GM12878 (cell line): ENCODE measurements around the gene PDE6B. TPM values are rescaled to one million over a fixed set of nuclear protein-coding genes. Genes with fewer than 3 reads are reported as not detected.

ENCODE experiments used
- ATAC-seq: fragments of 200-7000 bp; cut with Tn5 transposase; 3 replicates; pipeline ENCODE4 v1.9.1; 2020; ENCODE audit warnings: mild to moderate bottlenecking, moderate library complexity
- BruUV-seq: library from RNA; stranded (reverse); fragments of 400-500 nt; replicated peaks from 2 replicates; lab custom pipeline; 2021; lab: Mats Ljungman, UMichigan
- CTCF ChIA-PET: fragments of 300-600 bp; sonication (Branson Sonifier 250); formaldehyde crosslinking; extraction: SDS; loops from one replicate; lab custom pipeline; 2021; ENCODE audit warnings: inconsistent platforms; lab: Yijun Ruan, JAX
- POLR2A ChIA-PET: fragments of 350-600 bp; formaldehyde crosslinking; extraction: SDS; loops from one replicate; lab custom pipeline; 2021; ENCODE audit warnings: inconsistent platforms; lab: Charles Lee
- RAD21 ChIA-PET: fragments of 300-600 bp; sonication (Branson Sonifier 250); formaldehyde crosslinking; loops from one replicate; lab custom pipeline; 2023; ENCODE audit warnings: antibody characterized with exemption; ENCODE audit not compliant: unreplicated experiment; lab: Charles Lee
- SMC1A ChIA-PET: fragments of 300-600 bp; sonication (Branson Sonifier 250); formaldehyde crosslinking; loops from one replicate; lab custom pipeline; 2023; ENCODE audit not compliant: unreplicated experiment, uncharacterized antibody; lab: Charles Lee
- DNase-seq: peaks from one replicate; pipeline ENCODE4 v3.0.0-alpha.2; 2011; ENCODE audit warnings: low read depth, low spot score
- FAIRE-seq: peaks from 3 replicates; lab custom pipeline; 2011; peaks lifted over from hg19 to GRCh38; lab: Jason Lieb, UNC
- H2AFZ ChIP-seq: 2 replicates; pipeline ENCODE4 v1.6.0; 2011; ENCODE audit warnings: low read depth, low read length, control low read depth; ENCODE audit not compliant: control insufficient read depth
- H3K27ac ChIP-seq: 2 replicates; pipeline ENCODE4 v1.5.1; 2011; ENCODE audit warnings: control low read depth; ENCODE audit not compliant: control insufficient read depth, insufficient read depth
- H3K27me3 ChIP-seq, 2 experiments: replicated peaks in 1 of 2; 2 replicates each; pipeline versions ENCODE4 v1.6.0 to v1.6.1; 2011; ENCODE audit warnings: low read length in 1 of 2; ENCODE audit not compliant: control insufficient read depth in 2 of 2, insufficient read depth in 2 of 2
- H3K36me3 ChIP-seq, 2 experiments: 2 replicates each; pipeline ENCODE4 v1.5.1; 2011; ENCODE audit warnings: low read length in 1 of 2; ENCODE audit not compliant: control insufficient read depth in 2 of 2, insufficient read depth in 2 of 2
- H3K4me1 ChIP-seq: 2 replicates; pipeline ENCODE4 v1.6.1; 2011; ENCODE audit warnings: mild to moderate bottlenecking, low read length, moderate library complexity, mixed read lengths; ENCODE audit not compliant: control insufficient read depth, insufficient read depth
- H3K4me2 ChIP-seq: 2 replicates; pipeline ENCODE4 v1.6.0; 2011; ENCODE audit warnings: control low read depth; ENCODE audit not compliant: control insufficient read depth, insufficient read depth
- H3K4me3 ChIP-seq: fragments of 200-600 bp; sonication (generic); 2 replicates; pipeline ENCODE4 v1.5.1; 2016
- H3K79me2 ChIP-seq: 2 replicates; pipeline ENCODE4 v1.6.0; 2011; ENCODE audit warnings: low read length; ENCODE audit not compliant: control insufficient read depth, insufficient read depth
- H3K9ac ChIP-seq: 2 replicates; pipeline ENCODE4 v1.8.0; 2011; ENCODE audit warnings: low read length, control low read depth, mixed read lengths; ENCODE audit not compliant: control insufficient read depth, insufficient read depth
- H3K9me3 ChIP-seq: replicated peaks from 3 replicates; pipeline ENCODE4 v1.5.1; 2011; ENCODE audit warnings: mild to moderate bottlenecking, low read length; ENCODE audit not compliant: control insufficient read depth, insufficient read depth
- H4K20me1 ChIP-seq: 2 replicates; pipeline ENCODE4 v1.6.0; 2011; ENCODE audit not compliant: control insufficient read depth, insufficient read depth
- ASH2L ChIP-seq: fragments of 300-600, 200-600 bp; sonication (generic); IDR thresholded peaks from 2 replicates; pipeline ENCODE4 v1.6.1; 2017; ENCODE audit warnings: low read depth, mild to moderate bottlenecking, borderline replicate concordance
- ELK1 ChIP-seq: IDR thresholded peaks from 2 replicates; pipeline ENCODE4 v1.6.1; 2012; ENCODE audit warnings: low read depth, low read length, improper control_type of control experiment
- EZH2 ChIP-seq: IDR thresholded peaks from 2 replicates; pipeline ENCODE4 v1.6.1; 2012; ENCODE audit warnings: low read depth, mild to moderate bottlenecking, control low read depth, inconsistent platforms, low read length, borderline replicate concordance; ENCODE audit not compliant: control insufficient read depth
- KDM1A ChIP-seq: fragments of 200-600 bp; sonication (generic); IDR thresholded peaks from 2 replicates; pipeline ENCODE4 v1.6.1; 2016; ENCODE audit warnings: borderline replicate concordance
- NRF1 ChIP-seq: conservative IDR thresholded peaks from 2 replicates; pipeline ENCODE4 v1.6.1; 2011; ENCODE audit warnings: mild to moderate bottlenecking, low read depth, low read length, improper control_type of control experiment
- PBX3 ChIP-seq: IDR thresholded peaks from 2 replicates; pipeline ENCODE4 v1.6.1; 2011; ENCODE audit warnings: mild to moderate bottlenecking, low read depth, low read length, moderate library complexity; ENCODE audit not compliant: insufficient replicate concordance
- POLR2AphosphoS5 ChIP-seq: IDR thresholded peaks from 2 replicates; pipeline ENCODE4 v1.6.1; 2011; ENCODE audit warnings: mild to moderate bottlenecking, low read length, inconsistent platforms
- SREBF2 ChIP-seq: IDR thresholded peaks from 2 replicates; pipeline ENCODE4 v1.6.1; 2012; ENCODE audit warnings: mild to moderate bottlenecking, low read length
- WGBS: methylation state at CpG from one replicate; pipeline ENCODE4 v1.1.6; 2016; ENCODE audit warnings: low lambda C conversion rate; ENCODE audit not compliant: insufficient replicate concordance, insufficient coverage; ENCODE audit errors: missing lambda C conversion rate; 5-methylcytosine and 5-hydroxymethylcytosine counted together
- in situ Hi-C: fragments of 300-500 bp; cut with MboI; formaldehyde crosslinking; loops from 9 replicates; pipeline ENCODE4 v1.14.3; 2018; ENCODE audit warnings: mixed read lengths
- intact Hi-C: fragments of 100-400 bp; cut with micrococcal nuclease; formaldehyde crosslinking; loops from one replicate; pipeline ENCODE4 v1.14.2; 2022; ENCODE audit not compliant: unreplicated experiment
- polyA plus RNA-seq, 11 experiments: library from polyadenylated mRNA; depleted of rRNA in 4 of 11; unstranded in 6 of 11; stranded (reverse) in 5 of 11; fragments of >200 nt; fragmentation: Nextera tagmentation in 4 of 11; fragmentation: Illumina TruSeq in 1 of 11; extraction: Ambion mirVana in 4 of 11; extraction: Trizol in 1 of 11; gene quantifications; 1 replicate in 1 of 11; 2 replicates in 10 of 11; pipeline versions ENCODE4 v1.2.1 to v1.2.3, GENCODE V29; 2011 to 2016; ENCODE audit warnings: inconsistent platforms in 2 of 11, missing spikeins in 2 of 11, low read depth in 1 of 11
- total RNA-seq, 4 experiments: library from RNA; depleted of rRNA in 3 of 4; stranded (reverse); fragments of >200 nt in 3 of 4; fragmentation: Illumina TruSeq in 1 of 4; extraction: Trizol in 1 of 4; gene quantifications; 2 replicates each; pipeline versions ENCODE4 v1.2.1 to v1.2.3, GENCODE V29; 2013 to 2021
- TF ChIP-seq, protein P1 (sequence below): fragments of 450-650 bp; IDR thresholded peaks from 2 replicates; pipeline ENCODE4 v1.6.1; 2017; ENCODE audit warnings: borderline replicate concordance

Gene PDE6B
- total and polyA plus RNA-seq, 10 of the 15 experiments (the other 5 are each of a cell fraction or from before 2014, with no cell fraction given), result 2.6 to 6.4 (median 3.8) TPM

DNA sequence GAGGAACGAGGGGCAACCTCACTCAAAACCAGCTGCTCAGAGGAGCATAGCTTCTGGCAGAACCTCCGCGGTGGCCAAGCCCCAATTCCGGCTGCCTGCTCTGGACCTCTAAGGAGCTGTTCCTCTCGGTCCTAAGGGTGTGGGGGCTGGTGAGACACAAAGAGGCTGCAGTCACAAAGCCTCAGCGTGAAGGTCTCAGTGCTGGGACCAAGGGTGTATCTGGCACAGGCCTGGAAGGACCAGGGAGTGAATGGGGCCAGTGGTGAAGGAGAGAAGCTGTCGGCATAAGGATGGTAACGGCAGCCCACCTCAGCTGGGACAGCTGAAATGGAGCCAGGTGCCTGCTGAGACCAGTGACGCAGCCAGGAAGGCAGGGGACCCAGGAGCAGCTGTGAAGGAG, 5.3 kb downstream of the PDE6B start:
- no peak overlapping the region for H3K4me2 ChIP-seq
- in situ Hi-C loops, result no loop called here
- no TSS peak for BruUV-seq
- DNase-seq, result no peak
- H4K20me1 ChIP-seq, result no peaks in the 10 kb centered on the region
- ChIA-PET POLR2A (interaction anchor here (0.6 kb wide), 1 partner anchor 554 kb away, joined by 6 read pairs; no protein-coding TSS in a partner anchor), CTCF (no interaction called here), SMC1A (no interaction called here), RAD21 (no interaction called here)
- intact Hi-C loops, result no loop called here
- H3K4me1 ChIP-seq, result no peaks in the 10 kb centered on the region
- TF ChIP-seq EZH2 (no peak), POLR2AphosphoS5 (no peak), ASH2L (no peak), KDM1A (no peak), SREBF2 (no peak), ELK1 (no peak)
- no peak overlapping the region for H2AFZ ChIP-seq
- peaks cover 3% of the 10 kb centered on the region; the same call in 2 of the 3 replicates for H3K9me3 ChIP-seq
- H3K27ac ChIP-seq, result no peak overlapping the region
- H3K27me3 ChIP-seq, result no peaks in the 10 kb centered on the region
- H3K79me2 ChIP-seq, result no peaks in the 10 kb centered on the region
- WGBS, result 32% methylated on average over 8 of the region's 9 CpGs
- H3K9ac ChIP-seq, result no peak overlapping the region
- H3K36me3 ChIP-seq, result no peaks in the 10 kb centered on the region
- no peak for ATAC-seq
- FAIRE-seq, result no peak
- no peak overlapping the region for H3K4me3 ChIP-seq

DNA sequence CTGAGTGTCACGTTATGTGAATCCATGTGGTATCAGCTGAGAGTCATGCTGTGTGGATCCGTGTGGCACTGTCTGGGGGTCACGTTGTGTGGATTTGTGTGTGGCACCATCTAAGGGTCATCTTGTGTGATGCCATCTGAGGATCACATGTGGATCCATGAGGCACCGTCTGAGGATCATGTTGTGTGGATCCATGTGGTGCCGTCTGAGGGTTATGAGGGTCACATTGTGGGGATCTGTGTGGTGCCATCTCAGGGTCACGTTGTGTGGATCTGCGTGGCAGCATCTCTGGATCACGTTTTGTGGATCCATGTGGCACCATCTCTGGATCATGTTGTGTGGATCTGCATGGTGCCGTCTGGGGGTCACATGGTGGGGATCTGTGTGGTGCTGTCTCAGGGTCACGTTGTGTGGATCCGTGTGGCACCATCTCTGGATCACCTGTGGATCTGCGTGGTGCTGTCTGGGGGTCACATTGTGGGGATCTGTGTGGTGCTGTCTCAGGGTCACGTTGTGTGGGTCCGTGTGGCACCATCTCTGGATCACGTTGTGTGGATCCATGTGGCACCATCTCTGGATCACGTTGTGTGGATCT, 6.9 kb downstream of the PDE6B start:
- SMC1A ChIA-PET, result no interaction called here
- no peaks in the 10 kb centered on the region for H3K36me3 ChIP-seq
- no peaks in the 10 kb centered on the region for H3K4me1 ChIP-seq
- no peaks in the 10 kb centered on the region for H3K79me2 ChIP-seq
- POLR2A ChIA-PET, result no interaction called here
- H4K20me1 ChIP-seq, result no peaks in the 10 kb centered on the region
- TF ChIP-seq PBX3 (no peak), NRF1 (no peak)
- TF ChIP-seq, protein P1, sequence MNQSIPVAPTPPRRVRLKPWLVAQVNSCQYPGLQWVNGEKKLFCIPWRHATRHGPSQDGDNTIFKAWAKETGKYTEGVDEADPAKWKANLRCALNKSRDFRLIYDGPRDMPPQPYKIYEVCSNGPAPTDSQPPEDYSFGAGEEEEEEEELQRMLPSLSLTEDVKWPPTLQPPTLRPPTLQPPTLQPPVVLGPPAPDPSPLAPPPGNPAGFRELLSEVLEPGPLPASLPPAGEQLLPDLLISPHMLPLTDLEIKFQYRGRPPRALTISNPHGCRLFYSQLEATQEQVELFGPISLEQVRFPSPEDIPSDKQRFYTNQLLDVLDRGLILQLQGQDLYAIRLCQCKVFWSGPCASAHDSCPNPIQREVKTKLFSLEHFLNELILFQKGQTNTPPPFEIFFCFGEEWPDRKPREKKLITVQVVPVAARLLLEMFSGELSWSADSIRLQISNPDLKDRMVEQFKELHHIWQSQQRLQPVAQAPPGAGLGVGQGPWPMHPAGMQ, result no peak
- intact Hi-C loops (no loop called here), in situ Hi-C loops (no loop called here)
- BruUV-seq, result no TSS peak
- RAD21 ChIA-PET, result no interaction called here
- no peak overlapping the region for H3K4me2 ChIP-seq
- no peak for FAIRE-seq
- no peaks in the 10 kb centered on the region for H3K27me3 ChIP-seq
- no peak overlapping the region for H3K9ac ChIP-seq
- no peak overlapping the region for H3K27ac ChIP-seq
- no peak for DNase-seq
- H2AFZ ChIP-seq, result no peak overlapping the region
- WGBS, result 37% methylated on average over 16 of the region's 16 CpGs
- CTCF ChIA-PET, result no interaction called here
- ATAC-seq, result no peak
- no peak overlapping the region for H3K4me3 ChIP-seq
- H3K9me3 ChIP-seq, result peaks cover 3% of the 10 kb centered on the region; the same call in 2 of the 3 replicates
